WI38 (cell line): Measurements from ENCODE around the gene NEFH.
"Not testable (repeated sequence)": the region's sequence is repeated elsewhere in the genome, so short reads cannot be mapped to it uniquely, and the experiment has no call there.

Source experiments
- H3K4me3 ChIP-seq: 2 replicates; pipeline ENCODE4 v1.5.1; 2011; ENCODE audit warnings: low read depth, mild to moderate bottlenecking, control low read depth, low read length
- TF ChIP-seq, protein P1 (sequence below): IDR thresholded peaks from 2 replicates; pipeline ENCODE4 v1.5.1; 2012; ENCODE audit warnings: low read depth, mild to moderate bottlenecking, control low read depth, low read length

NEFH gene

GRCh38 chr22:29479417-29480261, at the start of gene NEFH:
Gene NEFH (plus strand): TSS chr22:29480218. CDS start chr22:29480263, 45 bp downstream.
- no peak within 1 kb of the TSS for H3K4me3 ChIP-seq
- TF ChIP-seq, protein P1, sequence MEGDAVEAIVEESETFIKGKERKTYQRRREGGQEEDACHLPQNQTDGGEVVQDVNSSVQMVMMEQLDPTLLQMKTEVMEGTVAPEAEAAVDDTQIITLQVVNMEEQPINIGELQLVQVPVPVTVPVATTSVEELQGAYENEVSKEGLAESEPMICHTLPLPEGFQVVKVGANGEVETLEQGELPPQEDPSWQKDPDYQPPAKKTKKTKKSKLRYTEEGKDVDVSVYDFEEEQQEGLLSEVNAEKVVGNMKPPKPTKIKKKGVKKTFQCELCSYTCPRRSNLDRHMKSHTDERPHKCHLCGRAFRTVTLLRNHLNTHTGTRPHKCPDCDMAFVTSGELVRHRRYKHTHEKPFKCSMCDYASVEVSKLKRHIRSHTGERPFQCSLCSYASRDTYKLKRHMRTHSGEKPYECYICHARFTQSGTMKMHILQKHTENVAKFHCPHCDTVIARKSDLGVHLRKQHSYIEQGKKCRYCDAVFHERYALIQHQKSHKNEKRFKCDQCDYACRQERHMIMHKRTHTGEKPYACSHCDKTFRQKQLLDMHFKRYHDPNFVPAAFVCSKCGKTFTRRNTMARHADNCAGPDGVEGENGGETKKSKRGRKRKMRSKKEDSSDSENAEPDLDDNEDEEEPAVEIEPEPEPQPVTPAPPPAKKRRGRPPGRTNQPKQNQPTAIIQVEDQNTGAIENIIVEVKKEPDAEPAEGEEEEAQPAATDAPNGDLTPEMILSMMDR = no peak

GRCh38 chr22:29431986-29432385, 48.0 kb upstream of the NEFH start:
- no peak overlapping the region for H3K4me3 ChIP-seq
- TF ChIP-seq, protein P1 = no peak

DNA sequence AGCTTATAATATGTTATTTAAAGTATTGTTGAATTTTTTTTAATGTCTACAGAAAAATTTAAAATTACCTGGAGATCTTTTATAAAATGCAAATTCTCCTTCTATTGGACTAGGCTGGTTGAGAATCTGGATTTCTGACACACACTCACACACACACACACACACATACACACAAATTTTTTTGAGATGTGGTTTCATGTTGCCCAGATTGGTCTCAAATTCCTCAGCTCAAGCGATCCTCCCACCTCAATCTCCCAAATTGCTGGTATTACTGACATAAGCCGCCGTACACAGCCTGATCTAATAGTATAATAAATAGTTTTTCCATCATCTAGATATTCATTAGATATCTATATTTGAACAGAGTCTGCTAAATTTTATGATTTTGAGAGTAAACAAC, 46.2 kb upstream of the NEFH start:
- H3K4me3 ChIP-seq = no peak overlapping the region
- TF ChIP-seq, protein P1 = no peak

DNA sequence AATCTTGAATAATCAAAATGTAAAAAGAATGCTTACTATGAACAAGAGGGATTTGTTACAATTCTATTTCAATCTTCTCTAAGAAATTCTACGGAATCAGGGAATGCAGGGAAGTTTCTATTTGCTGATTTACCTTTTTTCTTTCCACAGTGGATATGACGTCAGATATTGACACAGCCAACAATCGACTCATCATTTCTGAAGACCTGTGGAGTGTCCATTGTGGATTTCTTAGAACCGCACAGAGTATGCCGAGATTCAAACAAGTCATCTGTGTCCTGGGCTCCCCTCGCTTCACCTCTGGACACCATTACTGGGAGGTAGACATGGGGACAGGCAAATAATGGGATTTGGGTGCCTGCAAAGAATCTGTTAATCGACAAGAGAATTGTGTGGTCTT, 45.7 kb upstream of the NEFH start:
- H3K4me3 ChIP-seq = no peak overlapping the region
- TF ChIP-seq, protein P1 = no peak

DNA sequence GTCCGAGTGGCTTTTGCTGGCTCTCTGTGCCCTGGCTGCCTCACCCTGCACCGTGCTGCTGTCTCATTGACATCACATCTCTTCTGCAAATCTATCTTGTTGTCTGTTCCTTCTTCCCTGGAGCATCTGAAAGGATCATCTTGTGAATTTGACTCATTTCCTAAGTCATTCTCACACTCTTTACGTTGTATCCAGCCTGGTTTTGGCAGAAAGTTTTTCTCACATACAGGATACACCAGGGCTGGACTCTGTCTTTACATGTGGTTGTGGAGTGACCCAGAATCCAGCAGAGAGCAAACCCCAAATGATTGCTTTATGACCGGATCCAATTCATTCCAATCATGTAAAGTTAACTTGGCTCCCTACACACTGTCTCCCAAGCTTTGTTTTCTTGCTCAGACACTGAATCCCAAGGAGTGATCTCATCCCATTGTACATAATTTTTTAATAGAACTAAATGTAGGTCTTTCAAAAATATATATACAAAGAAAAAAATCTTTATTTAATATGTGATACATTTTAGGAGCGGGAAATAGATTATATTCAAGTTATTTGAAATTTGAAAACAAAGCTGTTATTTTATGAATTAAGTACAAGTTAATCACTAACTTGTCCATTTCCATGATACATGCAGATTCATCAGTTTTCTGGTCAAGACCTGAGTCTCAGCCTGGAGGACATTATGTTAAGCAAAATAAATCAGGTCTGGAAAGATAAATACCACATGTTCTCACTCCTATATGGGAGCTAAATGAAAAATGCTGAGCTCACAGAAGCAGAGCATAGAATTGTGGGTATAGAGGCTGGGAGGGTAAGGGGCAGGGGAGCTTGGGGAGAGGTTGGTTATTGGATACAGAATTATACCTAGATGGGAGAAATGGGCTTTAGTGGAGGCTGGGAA, 44.5 kb upstream of the NEFH start:
- TF ChIP-seq, protein P1 = no peak

GRCh38 chr22:29438283-29438682, 41.7 kb upstream of the NEFH start, which contains the start of gene RFPL1:
Gene RFPL1 (plus strand): TSS chr22:29438583.
- H3K4me3 ChIP-seq = not testable (repeated sequence)

More for the DNA sequence above, 44.5 kb upstream of the NEFH start:
- no peak overlapping the region for H3K4me3 ChIP-seq

- no peak overlapping the region for H3K4me3 ChIP-seq
- TF ChIP-seq, protein P1 = no peak
Observed at GRCh38 chr22:29442976-29443375, 37.0 kb upstream of the NEFH start.
